Measurements from ENCODE around the gene MT1E.

GRCh38 chr16:56613706-56614105, 11.9 kb upstream of the MT1E start:
- TF ChIP-seq CTCF (IDR thresholded peaks at IDR 0.05) (no peak), POLR2A (IDR thresholded peaks at IDR 0.05) (no peak)
